Naive B cell (primary cell): ENCODE measurements around the gene UGCG. TPM values are rescaled to one million over a fixed set of nuclear protein-coding genes. Genes with fewer than 3 reads are reported as not detected.
"Not testable (repeated sequence)": the region's sequence is repeated elsewhere in the genome, so short reads cannot be mapped to it uniquely, and the experiment has no call there.

Experiments used
- ATAC-seq, 2 donors: fragments of 150-1000 bp; cut with Tn5 transposase; 2 replicates each; pipeline ENCODE4 v1.10.0; 2021; ENCODE audit warnings: low read depth in 2 of 2, mild to moderate bottlenecking in 2 of 2, moderate library complexity in 2 of 2
- DNase-seq: peaks from one replicate; pipeline ENCODE4 v3.0.0; 2022
- H3K27ac Mint-ChIP-seq, 6 donors: one replicate each; pipeline ENCODE4 v1.8.0; 2020 to 2022; ENCODE audit warnings: mild to moderate bottlenecking in 6 of 6, mixed read lengths in 6 of 6, moderate library complexity in 5 of 6, inconsistent platforms in 2 of 6
- H3K27me3 Mint-ChIP-seq, 3 donors: one replicate each; pipeline ENCODE4 v1.8.0; 2021 to 2022; ENCODE audit warnings: mixed read lengths in 3 of 3, mild to moderate bottlenecking in 1 of 3
- H3K36me3 Mint-ChIP-seq, 2 donors: one replicate each; pipeline ENCODE4 v1.8.0; 2020 to 2022; ENCODE audit warnings: mixed read lengths in 2 of 2, inconsistent platforms in 1 of 2, mild to moderate bottlenecking in 1 of 2
- H3K4me1 Mint-ChIP-seq, 3 donors: one replicate each; pipeline ENCODE4 v1.8.0; 2020 to 2022; ENCODE audit warnings: mixed read lengths in 3 of 3, inconsistent platforms in 1 of 3, mild to moderate bottlenecking in 1 of 3, moderate library complexity in 1 of 3
- H3K4me3 Mint-ChIP-seq, 8 donors: one replicate each; pipeline ENCODE4 v1.8.0; 2020 to 2022; ENCODE audit warnings: mild to moderate bottlenecking in 8 of 8, mixed read lengths in 8 of 8, moderate library complexity in 8 of 8, inconsistent platforms in 2 of 8
- H3K9me3 Mint-ChIP-seq, 7 donors: one replicate each; pipeline ENCODE4 v1.8.0; 2020 to 2022; ENCODE audit warnings: mixed read lengths in 7 of 7, mild to moderate bottlenecking in 5 of 7, inconsistent platforms in 2 of 7, moderate library complexity in 1 of 7
- polyA plus RNA-seq, 6 donors: library from polyadenylated mRNA; unstranded; fragments of 300-500 nt; fragmentation: Illumina TruSeq; gene quantifications; one replicate each; pipeline ENCODE4 v1.2.3, GENCODE V29; 2021; ENCODE audit warnings: low read depth in 6 of 6

The UGCG gene
- polyA plus RNA-seq, 6 donors from 2014 or later: 21.9 to 53.5 (median 31.0) TPM

- H3K27ac Mint-ChIP-seq: no peak overlapping the region
- no peaks in the 10 kb centered on the region for H3K27me3 Mint-ChIP-seq
- peaks cover 31 to 48% (median 32%) of the 10 kb centered on the region in 3 donors for H3K4me1 Mint-ChIP-seq
- H3K36me3 Mint-ChIP-seq: no peaks in the 10 kb centered on the region
- DNase-seq: no peak
- H3K9me3 Mint-ChIP-seq: no peaks in the 10 kb centered on the region
- no peak overlapping the region for H3K4me3 Mint-ChIP-seq
- no peak for ATAC-seq
Observed at GRCh38 chr9:111952559-111952958, 55.9 kb downstream of the UGCG start.

GRCh38 chr9:111953444-111953843, 56.8 kb downstream of the UGCG start:
- no peaks in the 10 kb centered on the region for H3K36me3 Mint-ChIP-seq
- H3K4me1 Mint-ChIP-seq: peaks cover 37 to 48% (median 40%) of the 10 kb centered on the region in 3 donors
- no peak for DNase-seq
- no peaks in the 10 kb centered on the region for H3K9me3 Mint-ChIP-seq
- H3K4me3 Mint-ChIP-seq: peak overlapping the region in 1 of 8 donors; percentile 3
- peak overlapping the region in 1 of 6 donors; percentile 17 for H3K27ac Mint-ChIP-seq
- H3K27me3 Mint-ChIP-seq: no peaks in the 10 kb centered on the region
- no peak for ATAC-seq

- Mint-ChIP-seq H3K36me3 (no peaks in the 10 kb centered on the region), H3K27ac (peak overlapping the region in 1 of 6 donors; percentile 62), H3K4me3 (no peak overlapping the region), H3K9me3 (no peaks in the 10 kb centered on the region), H3K27me3 (no peaks in the 10 kb centered on the region), H3K4me1 (peaks cover 30 to 47% (median 41%) of the 10 kb centered on the region in 3 donors)
- DNase-seq: no peak
- no peak for ATAC-seq
Observed at GRCh38 chr9:111955048-111955447, 58.4 kb downstream of the UGCG start.

GRCh38 chr9:111957856-111958631, 61.4 kb downstream of the UGCG start:
- no peaks in the 10 kb centered on the region for H3K27me3 Mint-ChIP-seq
- peaks cover 37 to 55% (median 41%) of the 10 kb centered on the region in 3 donors for H3K4me1 Mint-ChIP-seq
- H3K27ac Mint-ChIP-seq: peak overlapping the region in 4 of 6 donors; percentile 7 to 93 (median 66)
- peaks cover 0 to 5% of the 10 kb centered on the region in 2 donors for H3K36me3 Mint-ChIP-seq
- H3K4me3 Mint-ChIP-seq: peak overlapping the region in 6 of 8 donors; percentile 34 to 78 (median 64)
- ATAC-seq: peak; percentile 65 to 69
- DNase-seq: peak; percentile 20
- H3K9me3 Mint-ChIP-seq: peaks cover 0 to 3% (median 0%) of the 10 kb centered on the region in 7 donors

- H3K4me1 Mint-ChIP-seq: peaks cover 39 to 50% (median 41%) of the 10 kb centered on the region in 3 donors
- ATAC-seq: no peak
- H3K27me3 Mint-ChIP-seq: no peaks in the 10 kb centered on the region
- DNase-seq: no peak
- H3K36me3 Mint-ChIP-seq: peaks cover 0 to 7% of the 10 kb centered on the region in 2 donors
- peaks cover 0 to 3% (median 0%) of the 10 kb centered on the region in 7 donors for H3K9me3 Mint-ChIP-seq
- no peak overlapping the region for H3K4me3 Mint-ChIP-seq
- no peak overlapping the region for H3K27ac Mint-ChIP-seq
Observed at GRCh38 chr9:111959468-111960359, 63.1 kb downstream of the UGCG start.

GRCh38 chr9:111960485-111960884, 63.9 kb downstream of the UGCG start:
- H3K27me3 Mint-ChIP-seq, H3K4me3 Mint-ChIP-seq, H3K27ac Mint-ChIP-seq, DNase-seq, H3K9me3 Mint-ChIP-seq, ATAC-seq, H3K36me3 Mint-ChIP-seq: not testable (repeated sequence)
- peaks cover 38 to 49% (median 42%) of the 10 kb centered on the region in 3 donors for H3K4me1 Mint-ChIP-seq

- peaks cover 37 to 44% (median 40%) of the 10 kb centered on the region in 3 donors for H3K4me1 Mint-ChIP-seq
- no peak overlapping the region for H3K4me3 Mint-ChIP-seq
- H3K27me3 Mint-ChIP-seq: no peaks in the 10 kb centered on the region
- DNase-seq: no peak
- peaks cover 0 to 3% (median 0%) of the 10 kb centered on the region in 7 donors for H3K9me3 Mint-ChIP-seq
- peaks cover 0 to 7% of the 10 kb centered on the region in 2 donors for H3K36me3 Mint-ChIP-seq
- ATAC-seq: no peak
- H3K27ac Mint-ChIP-seq: no peak overlapping the region
Observed at GRCh38 chr9:111961009-111961408, 64.4 kb downstream of the UGCG start.

- H3K9me3 Mint-ChIP-seq: peaks cover 0 to 3% (median 0%) of the 10 kb centered on the region in 7 donors
- H3K4me1 Mint-ChIP-seq: peaks cover 32 to 39% (median 34%) of the 10 kb centered on the region in 3 donors
- H3K36me3 Mint-ChIP-seq: peaks cover 0 to 7% of the 10 kb centered on the region in 2 donors
- peak overlapping the region in 1 of 6 donors; percentile 45 for H3K27ac Mint-ChIP-seq
- ATAC-seq (peak; percentile 13 to 25), DNase-seq (no peak)
- no peak overlapping the region for H3K4me3 Mint-ChIP-seq
- H3K27me3 Mint-ChIP-seq: no peaks in the 10 kb centered on the region
Observed at GRCh38 chr9:111961575-111961974, 65.0 kb downstream of the UGCG start.

- Mint-ChIP-seq H3K27ac (no peak overlapping the region), H3K4me1 (peaks cover 30 to 36% (median 33%) of the 10 kb centered on the region in 3 donors), H3K36me3 (peaks cover 0 to 7% of the 10 kb centered on the region in 2 donors), H3K9me3 (peaks cover 0 to 3% (median 0%) of the 10 kb centered on the region in 7 donors), H3K4me3 (no peak overlapping the region), H3K27me3 (no peaks in the 10 kb centered on the region)
- no peak for DNase-seq
- ATAC-seq: no peak
Observed at GRCh38 chr9:111962021-111962420, 65.4 kb downstream of the UGCG start.

GRCh38 chr9:111963995-111964394, 67.4 kb downstream of the UGCG start:
- no peak for DNase-seq
- H3K36me3 Mint-ChIP-seq: peaks cover 0 to 7% of the 10 kb centered on the region in 2 donors
- peaks cover 0 to 3% (median 0%) of the 10 kb centered on the region in 7 donors for H3K9me3 Mint-ChIP-seq
- no peak overlapping the region for H3K4me3 Mint-ChIP-seq
- H3K27me3 Mint-ChIP-seq: no peaks in the 10 kb centered on the region
- no peak for ATAC-seq
- H3K27ac Mint-ChIP-seq: no peak overlapping the region
- H3K4me1 Mint-ChIP-seq: peaks cover 14 to 18% (median 16%) of the 10 kb centered on the region in 3 donors

- ATAC-seq: no peak
- no peak overlapping the region for H3K4me3 Mint-ChIP-seq
- H3K36me3 Mint-ChIP-seq: peaks cover 0 to 7% of the 10 kb centered on the region in 2 donors
- peaks cover 11 to 21% (median 16%) of the 10 kb centered on the region in 3 donors for H3K4me1 Mint-ChIP-seq
- H3K27ac Mint-ChIP-seq: peak overlapping the region in 1 of 6 donors; percentile 1
- no peak for DNase-seq
- H3K9me3 Mint-ChIP-seq: peaks cover 0 to 3% (median 0%) of the 10 kb centered on the region in 7 donors
- no peaks in the 10 kb centered on the region for H3K27me3 Mint-ChIP-seq
Observed at GRCh38 chr9:111965566-111966019, 69.0 kb downstream of the UGCG start.

- no peak overlapping the region for H3K4me3 Mint-ChIP-seq
- no peaks in the 10 kb centered on the region for H3K27me3 Mint-ChIP-seq
- H3K9me3 Mint-ChIP-seq: peaks cover 0 to 3% (median 0%) of the 10 kb centered on the region in 7 donors
- DNase-seq (no peak), ATAC-seq (no peak)
- H3K36me3 Mint-ChIP-seq: peaks cover 0 to 7% of the 10 kb centered on the region in 2 donors
- peak overlapping the region in 1 of 6 donors; percentile 37 for H3K27ac Mint-ChIP-seq
- peaks cover 11 to 18% (median 16%) of the 10 kb centered on the region in 3 donors for H3K4me1 Mint-ChIP-seq
Observed at GRCh38 chr9:111966124-111966723, 69.6 kb downstream of the UGCG start.

- no peak overlapping the region for H3K27ac Mint-ChIP-seq
- no peak for ATAC-seq
- peaks cover 11 to 16% (median 13%) of the 10 kb centered on the region in 3 donors for H3K4me1 Mint-ChIP-seq
- no peak for DNase-seq
- H3K27me3 Mint-ChIP-seq: no peaks in the 10 kb centered on the region
- peaks cover 0 to 3% (median 0%) of the 10 kb centered on the region in 7 donors for H3K9me3 Mint-ChIP-seq
- H3K4me3 Mint-ChIP-seq: no peak overlapping the region
- peaks cover 0 to 7% of the 10 kb centered on the region in 2 donors for H3K36me3 Mint-ChIP-seq
Observed at GRCh38 chr9:111966861-111967291, 70.3 kb downstream of the UGCG start.
